GM21390 (cell line): ENCODE results near the gene CD164L2.
"Not testable (repeated sequence)": the region's sequence is repeated elsewhere in the genome, so short reads cannot be mapped to it uniquely, and the experiment has no call there.

Source experiments
- ATAC-seq: cut with Tn5 transposase; IDR thresholded peaks from one replicate; pipeline ENCODE4 v1.9.1; 2021; ENCODE audit not compliant: unreplicated experiment

The CD164L2 gene

GRCh38 chr1:27391511-27392095 is 8.5 kb upstream of the CD164L2 start:
- ATAC-seq: no peak

- no peak for ATAC-seq
Observed at GRCh38 chr1:27388337-27389005, 5.3 kb upstream of the CD164L2 start.

GRCh38 chr1:27384797-27385196 is 1.7 kb upstream of the CD164L2 start:
- not testable (repeated sequence) for ATAC-seq

GRCh38 chr1:27383661-27384060 is 528 bp upstream of the CD164L2 start:
- no peak for ATAC-seq

- no peak for ATAC-seq
Observed at GRCh38 chr1:27381969-27382762, 967 bp downstream of the CD164L2 start.

GRCh38 chr1:27380766-27381733 is 2.1 kb downstream of the CD164L2 start:
- ATAC-seq: no peak

GRCh38 chr1:27380224-27380623 is 2.9 kb downstream of the CD164L2 start:
- ATAC-seq: no peak

- ATAC-seq: no peak
Observed at GRCh38 chr1:27379564-27380122, 3.5 kb downstream of the CD164L2 start.

GRCh38 chr1:27377760-27378495 is 5.2 kb downstream of the CD164L2 start:
- no peak for ATAC-seq

GRCh38 chr1:27374362-27375086 is 8.6 kb downstream of the CD164L2 start, which contains the start of gene FCN3:
Gene FCN3 (minus strand): TSS chr1:27374824. CDS start chr1:27374818, 6 bp downstream.
- ATAC-seq: no peak

GRCh38 chr1:27372808-27373690 is 10.1 kb downstream of the CD164L2 start:
- no peak for ATAC-seq

GRCh38 chr1:27372022-27372807 is 10.9 kb downstream of the CD164L2 start:
- ATAC-seq: no peak

- ATAC-seq: no peak
Observed at GRCh38 chr1:27368869-27369582, 14.1 kb downstream of the CD164L2 start.

- no peak for ATAC-seq
Observed at GRCh38 chr1:27367160-27367650, 15.9 kb downstream of the CD164L2 start.

GRCh38 chr1:27366411-27367159 is 16.5 kb downstream of the CD164L2 start, which contains the start of gene MAP3K6:
Gene MAP3K6 (minus strand): TSS chr1:27366961. CDS start chr1:27366597, 364 bp downstream.
- ATAC-seq: no peak

- ATAC-seq: no peak
Observed at GRCh38 chr1:27366113-27366410, 17.1 kb downstream of the CD164L2 start.
